ENCODE results near the gene SYVN1. TPM values are rescaled to one million over a fixed set of nuclear protein-coding genes. Genes with fewer than 3 reads are reported as not detected.

The SYVN1 gene
- total and polyA plus RNA-seq, 4 donors = 19.9 to 210 (median 56.6) TPM

- 91% methylated on average over 4 of the region's 4 CpGs for WGBS
- Histone ChIP-seq H3K4me1 (ENCODE audit: control insufficient read depth in 4 of 4, insufficient read depth in 4 of 4, low read length in 3 of 4) (peaks cover 5 to 12% (median 10%) of the 10 kb centered on the region in 4 donors), H3K4me3 (ENCODE audit: low read depth in 1 of 3, low read length in 3 of 3) (no peak overlapping the region), H3K36me3 (ENCODE audit: control insufficient read depth in 4 of 4, insufficient read depth in 3 of 4, low read depth in 1 of 4, low read length in 3 of 4) (peaks cover 5 to 39% (median 13%) of the 10 kb centered on the region in 4 donors), H3K9me3 (ENCODE audit: control insufficient read depth in 4 of 4, low read length in 3 of 4) (no peaks in the 10 kb centered on the region), H3K27me3 (ENCODE audit: control insufficient read depth in 4 of 4, insufficient read depth in 4 of 4, low read length in 3 of 4) (no peaks in the 10 kb centered on the region), H3K9ac (ENCODE audit: low read depth in 1 of 2, low read length in 2 of 2) (no peak overlapping the region), H3K27ac (ENCODE audit: low read depth in 1 of 2, low read length in 2 of 2) (no peak overlapping the region)
- no peak for TF ChIP-seq ATF3 (IDR thresholded peaks at IDR 0.05)
- no peak for TF ChIP-seq HNF4A (conservative IDR thresholded peaks at IDR 0.05)
- no peak for TF ChIP-seq NR2F2 (IDR thresholded peaks at IDR 0.05)
- no peak for DNase-seq (ENCODE audit: low spot score)
These were observed 44.7 kb downstream of the SYVN1 start for GRCh38 chr11:65089621-65090020.

GRCh38 chr11:65087827-65088226 is 46.5 kb downstream of the SYVN1 start:
- Histone ChIP-seq H3K27me3 (ENCODE audit: control insufficient read depth in 4 of 4, insufficient read depth in 4 of 4, low read length in 3 of 4) (no peaks in the 10 kb centered on the region), H3K9me3 (ENCODE audit: control insufficient read depth in 4 of 4, low read length in 3 of 4) (no peaks in the 10 kb centered on the region), H3K9ac (ENCODE audit: low read depth in 1 of 2, low read length in 2 of 2) (no peak overlapping the region), H3K4me3 (ENCODE audit: low read depth in 1 of 3, low read length in 3 of 3) (no peak overlapping the region), H3K27ac (ENCODE audit: low read depth in 1 of 2, low read length in 2 of 2) (no peak overlapping the region), H3K4me1 (ENCODE audit: control insufficient read depth in 4 of 4, insufficient read depth in 4 of 4, low read length in 3 of 4) (peaks cover 10 to 23% (median 18%) of the 10 kb centered on the region in 4 donors), H3K36me3 (ENCODE audit: control insufficient read depth in 4 of 4, insufficient read depth in 3 of 4, low read depth in 1 of 4, low read length in 3 of 4) (peaks cover 5 to 39% (median 13%) of the 10 kb centered on the region in 4 donors)
- WGBS = 95% methylated on average over 15 of the region's 15 CpGs
- no peak for DNase-seq (ENCODE audit: low spot score)
- TF ChIP-seq EGR1 (IDR thresholded peaks at IDR 0.05; ENCODE audit: low read depth in 2 of 2) (no peak), ATF3 (IDR thresholded peaks at IDR 0.05) (no peak), FOXA2 (IDR thresholded peaks at IDR 0.05) (no peak), REST (IDR thresholded peaks at IDR 0.05) (no peak), CTCF (IDR thresholded peaks at IDR 0.05; ENCODE audit: low read depth, low read length, missing input control) (no peak), NR2F2 (IDR thresholded peaks at IDR 0.05) (no peak), FOXA1 (IDR thresholded peaks at IDR 0.05) (no peak), JUND (IDR thresholded peaks at IDR 0.05) (no peak)

- WGBS = 91% methylated on average over 11 of the region's 11 CpGs
- no peak overlapping the region for H3K9ac ChIP-seq (ENCODE audit: low read depth in 1 of 2, low read length in 2 of 2)
- H3K9me3 ChIP-seq (ENCODE audit: control insufficient read depth in 4 of 4, low read length in 3 of 4) = no peaks in the 10 kb centered on the region
- no peak for DNase-seq (ENCODE audit: low spot score)
- H3K27me3 ChIP-seq (ENCODE audit: control insufficient read depth in 4 of 4, insufficient read depth in 4 of 4, low read length in 3 of 4) = no peaks in the 10 kb centered on the region
- peaks cover 10 to 23% (median 18%) of the 10 kb centered on the region in 4 donors for H3K4me1 ChIP-seq (ENCODE audit: control insufficient read depth in 4 of 4, insufficient read depth in 4 of 4, low read length in 3 of 4)
- H3K4me3 ChIP-seq (ENCODE audit: low read depth in 1 of 3, low read length in 3 of 3) = no peak overlapping the region
- H3K27ac ChIP-seq (ENCODE audit: low read depth in 1 of 2, low read length in 2 of 2) = no peak overlapping the region
- TF ChIP-seq TAF1 (conservative IDR thresholded peaks at IDR 0.05) (no peak), FOXA1 (IDR thresholded peaks at IDR 0.05) (no peak), YY1 (IDR thresholded peaks at IDR 0.05) (no peak), HNF4G (IDR thresholded peaks at IDR 0.05) (no peak), SP1 (IDR thresholded peaks at IDR 0.05) (no peak)
- peaks cover 5 to 39% (median 13%) of the 10 kb centered on the region in 4 donors for H3K36me3 ChIP-seq (ENCODE audit: control insufficient read depth in 4 of 4, insufficient read depth in 3 of 4, low read depth in 1 of 4, low read length in 3 of 4)
These were observed 47.1 kb downstream of the SYVN1 start for GRCh38 chr11:65087216-65087615.

Measured in liver (tissue), 9 donors.